ENCODE results near the gene CADPS2.

Gene CADPS2

GRCh38 chr7:122528879-122529481 lies 357.3 kb downstream of the CADPS2 start:
- DNase-seq (ENCODE audit: low spot score), result no peak

- no peak for DNase-seq (ENCODE audit: low spot score)
Observed at GRCh38 chr7:122525355-122525754, 360.9 kb downstream of the CADPS2 start.

GRCh38 chr7:122521767-122522166 lies 364.5 kb downstream of the CADPS2 start:
- DNase-seq (ENCODE audit: low spot score), result no peak

GRCh38 chr7:122520971-122521555 lies 365.2 kb downstream of the CADPS2 start:
- no peak for DNase-seq (ENCODE audit: low spot score)

- DNase-seq (ENCODE audit: low spot score), result no peak
Observed at GRCh38 chr7:122518488-122518887, 367.8 kb downstream of the CADPS2 start.

GRCh38 chr7:122517576-122517975 lies 368.7 kb downstream of the CADPS2 start:
- no peak for DNase-seq (ENCODE audit: low spot score)

- no peak for DNase-seq (ENCODE audit: low spot score)
Observed at GRCh38 chr7:122515404-122515803, 370.9 kb downstream of the CADPS2 start.

GRCh38 chr7:122511268-122511667 lies 375.0 kb downstream of the CADPS2 start:
- DNase-seq (ENCODE audit: low spot score), result no peak

- DNase-seq (ENCODE audit: low spot score), result no peak
Observed at GRCh38 chr7:122507591-122507990, 378.7 kb downstream of the CADPS2 start.

GRCh38 chr7:122492007-122492406 lies 394.3 kb downstream of the CADPS2 start:
- DNase-seq (ENCODE audit: low spot score), result no peak

- no peak for DNase-seq (ENCODE audit: low spot score)
Observed at GRCh38 chr7:122488241-122488640, 398.0 kb downstream of the CADPS2 start.

GRCh38 chr7:122487131-122487530 lies 399.1 kb downstream of the CADPS2 start:
- DNase-seq (ENCODE audit: low spot score), result no peak

GRCh38 chr7:122485856-122486255 lies 400.4 kb downstream of the CADPS2 start:
- DNase-seq (ENCODE audit: low spot score), result no peak

- DNase-seq (ENCODE audit: low spot score), result no peak
Observed at GRCh38 chr7:122482212-122482611, 404.0 kb downstream of the CADPS2 start.

- DNase-seq (ENCODE audit: low spot score), result no peak
Observed at GRCh38 chr7:122470859-122471258, 415.4 kb downstream of the CADPS2 start.

GRCh38 chr7:122468945-122469344 lies 417.3 kb downstream of the CADPS2 start:
- no peak for DNase-seq (ENCODE audit: low spot score)

GRCh38 chr7:122467661-122468449 lies 418.4 kb downstream of the CADPS2 start:
- no peak for DNase-seq (ENCODE audit: low spot score)

GRCh38 chr7:122465296-122465695 lies 421.0 kb downstream of the CADPS2 start:
- no peak for DNase-seq (ENCODE audit: low spot score)

- DNase-seq (ENCODE audit: low spot score), result no peak
Observed at GRCh38 chr7:122463631-122464030, 422.6 kb downstream of the CADPS2 start.

GRCh38 chr7:122460936-122461335 lies 425.3 kb downstream of the CADPS2 start:
- DNase-seq (ENCODE audit: low spot score), result no peak

- DNase-seq (ENCODE audit: low spot score), result no peak
Observed at GRCh38 chr7:122457969-122458368, 428.3 kb downstream of the CADPS2 start.

GRCh38 chr7:122457325-122457724 lies 428.9 kb downstream of the CADPS2 start:
- DNase-seq (ENCODE audit: low spot score), result no peak

- DNase-seq (ENCODE audit: low spot score), result no peak
Observed at GRCh38 chr7:122454776-122455507, 431.3 kb downstream of the CADPS2 start.

Data from CD4-positive, alpha-beta T cell treated with Interleukin-6 at 100 ng/mL for 8 hours (primary cell).